ENCODE results near the gene SP4. TPM values are rescaled to one million over a fixed set of nuclear protein-coding genes. Genes with fewer than 3 reads are reported as not detected.

Gene SP4

DNA sequence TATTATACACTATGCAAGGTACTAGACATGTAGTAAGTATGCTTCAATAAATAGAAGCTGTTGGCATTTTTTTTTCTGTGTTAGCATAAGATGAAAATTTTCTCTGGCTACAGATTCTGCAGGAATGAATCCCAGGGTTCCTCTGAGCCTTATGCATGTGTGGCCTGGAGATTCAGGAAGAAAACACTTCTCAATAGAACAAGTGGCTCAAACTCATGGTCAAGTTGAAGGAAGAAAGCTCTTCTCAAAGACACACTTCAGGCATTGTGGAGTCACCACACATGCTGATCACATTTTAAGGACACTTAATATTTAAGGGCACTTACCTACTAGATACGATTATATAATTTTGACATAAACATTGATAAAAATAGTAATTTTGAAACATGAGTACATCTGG, 134.5 kb downstream of the SP4 start:
- H3K79me1 ChIP-seq (ENCODE audit: low read length), result no peaks in the 10 kb centered on the region
- H3K4ac ChIP-seq (ENCODE audit: low read depth, low read length), result no peak overlapping the region
- no peaks in the 10 kb centered on the region for H3K27me3 ChIP-seq (ENCODE audit: insufficient read depth, low read length, poor library complexity)
- no peaks in the 10 kb centered on the region for H3K79me2 ChIP-seq (ENCODE audit: control insufficient read depth, insufficient read depth, low read length)
- no peak overlapping the region for H3K56ac ChIP-seq (ENCODE audit: low read length)
- no peak overlapping the region for H3K4me3 ChIP-seq (ENCODE audit: low read length)
- H4K5ac ChIP-seq (ENCODE audit: low read length), result no peak overlapping the region
- H3K18ac ChIP-seq (ENCODE audit: low read length), result no peak overlapping the region
- no peak overlapping the region for H3K9ac ChIP-seq (ENCODE audit: low read length)
- no peak overlapping the region for H2BK15ac ChIP-seq (replicated peaks; ENCODE audit: low read depth)
- no peak overlapping the region for H2BK120ac ChIP-seq (ENCODE audit: low read depth, low read length)
- H2AK5ac ChIP-seq (ENCODE audit: low read length), result no peak overlapping the region
- no peak overlapping the region for H3K27ac ChIP-seq (ENCODE audit: low read depth, low read length)
- H3K36me3 ChIP-seq (ENCODE audit: control insufficient read depth, insufficient read depth, low read length), result no peaks in the 10 kb centered on the region
- H3K23ac ChIP-seq (ENCODE audit: low read length), result no peak overlapping the region
- no peaks in the 10 kb centered on the region for H3K4me1 ChIP-seq (ENCODE audit: control insufficient read depth, low read depth, low read length)
- H4K8ac ChIP-seq (ENCODE audit: low read depth, low read length), result no peak overlapping the region
- H2BK5ac ChIP-seq (ENCODE audit: low read length), result no peak overlapping the region
- WGBS (ENCODE audit: extremely low coverage, insufficient coverage, low lambda C conversion rate), result no CpG with 5 or more reads among the region's 1 CpG
- no peak overlapping the region for H3K4me2 ChIP-seq (ENCODE audit: low read length)
- DNase-seq, result no peak

Small RNA genes within 50 kb of the gene (small RNA-seq; reads per million reads assigned to genes)
- not detected for gene MIR1183 (ENCODE audit: insufficient read depth)
- not detected for gene RNU1-15P (ENCODE audit: insufficient read depth)
